ENCODE results near the gene PDIK1L. TPM values are rescaled to one million over a fixed set of nuclear protein-coding genes. Genes with fewer than 3 reads are reported as not detected.
"Not testable (repeated sequence)": the region's sequence is repeated elsewhere in the genome, so short reads cannot be mapped to it uniquely, and the experiment has no call there.

Gene PDIK1L
- total RNA-seq, 2 donors from 2014 or later: 7.1 to 7.3 TPM

GRCh38 chr1:26098602-26099001, 13.0 kb upstream of the PDIK1L start:
- Mint-ChIP-seq H3K27ac (no peak overlapping the region), H3K4me3 (no peak overlapping the region), H3K36me3 (ENCODE audit: low read depth) (no peaks in the 10 kb centered on the region), H3K9me3 (no peaks in the 10 kb centered on the region), H3K4me1 (peaks cover 27% of the 10 kb centered on the region), H3K27me3 (ENCODE audit: insufficient read depth) (peaks cover 2% of the 10 kb centered on the region)
- Histone ChIP-seq H3K9me3 (ENCODE audit: control insufficient read depth, low read length) (no peaks in the 10 kb centered on the region), H3K9ac (ENCODE audit: extremely low read depth, low read length, poor library complexity, severe bottlenecking) (no peak overlapping the region), H3K27me3 (ENCODE audit: control insufficient read depth, insufficient read depth, low read length, poor library complexity, severe bottlenecking) (no peaks in the 10 kb centered on the region), H3K36me3 (ENCODE audit: control insufficient read depth, insufficient read depth, low read length) (no peaks in the 10 kb centered on the region), H3K4me1 (ENCODE audit: control insufficient read depth, insufficient read depth, low read length) (peaks cover 17% of the 10 kb centered on the region), H3K4me3 (ENCODE audit: low read length) (no peak overlapping the region), H3K27ac (ENCODE audit: low read depth, low read length) (no peak overlapping the region)
- TF ChIP-seq CTCF (conservative IDR thresholded peaks at IDR 0.05): no peak
- WGBS, 2 experiments (ENCODE audit: insufficient coverage in 1 of 2, insufficient read length in 1 of 2): 99% methylated on average over 3 of the region's 4 CpGs; no CpG with 5 or more reads in 1 of the 2 experiments
- no peak for DNase-seq

GRCh38 chr1:26099780-26100179, 11.8 kb upstream of the PDIK1L start:
- no peaks in the 10 kb centered on the region for H3K9me3 Mint-ChIP-seq
- TF ChIP-seq CTCF (conservative IDR thresholded peaks at IDR 0.05): no peak
- 100% methylated on average over 3 of the region's 3 CpGs; no CpG with 5 or more reads in 1 of the 2 experiments for WGBS, 2 experiments (ENCODE audit: insufficient coverage in 1 of 2, insufficient read length in 1 of 2)
- Histone ChIP-seq H3K27me3 (ENCODE audit: control insufficient read depth, insufficient read depth, low read length, poor library complexity, severe bottlenecking) (no peaks in the 10 kb centered on the region), H3K4me1 (ENCODE audit: control insufficient read depth, insufficient read depth, low read length) (peaks cover 7% of the 10 kb centered on the region), H3K9ac (ENCODE audit: extremely low read depth, low read length, poor library complexity, severe bottlenecking) (no peak overlapping the region), H3K36me3 (ENCODE audit: control insufficient read depth, insufficient read depth, low read length) (no peaks in the 10 kb centered on the region), H3K9me3 (ENCODE audit: control insufficient read depth, low read length) (no peaks in the 10 kb centered on the region), H3K4me3 (ENCODE audit: low read length) (no peak overlapping the region), H3K27ac (ENCODE audit: low read depth, low read length) (no peak overlapping the region)
- DNase-seq: no peak
- H3K27ac Mint-ChIP-seq: no peak overlapping the region
- peaks cover 17% of the 10 kb centered on the region for H3K4me1 Mint-ChIP-seq
- H3K4me3 Mint-ChIP-seq: no peak overlapping the region
- H3K36me3 Mint-ChIP-seq (ENCODE audit: low read depth): no peaks in the 10 kb centered on the region
- H3K27me3 Mint-ChIP-seq (ENCODE audit: insufficient read depth): peaks cover 2% of the 10 kb centered on the region

DNA sequence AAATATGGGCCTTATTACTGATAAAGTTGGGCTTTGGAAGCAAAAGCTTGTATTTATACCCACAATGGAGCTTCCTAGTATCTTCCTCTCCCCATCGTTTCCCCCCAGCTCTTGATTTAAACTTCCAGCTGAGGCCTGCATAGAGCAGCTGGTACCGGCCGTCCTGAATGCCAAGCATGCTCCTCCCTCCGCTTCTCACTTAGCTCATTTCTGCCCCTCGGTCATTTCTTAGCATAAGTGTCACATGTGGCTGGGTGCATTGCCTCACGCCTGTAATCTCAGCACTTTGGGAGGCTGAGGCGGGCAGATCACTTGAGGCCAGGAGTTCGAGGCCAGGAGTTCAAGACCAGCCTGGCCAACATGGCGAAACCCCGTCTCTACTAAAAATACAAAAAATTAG, 11.4 kb upstream of the PDIK1L start:
- not testable (repeated sequence) for H3K9ac ChIP-seq (ENCODE audit: extremely low read depth, low read length, poor library complexity, severe bottlenecking)

GRCh38 chr1:26102119-26102518, 9.5 kb upstream of the PDIK1L start:
- WGBS, 2 experiments (ENCODE audit: insufficient coverage in 1 of 2, insufficient read length in 1 of 2): 79 to 87% methylated on average over 2 to 3 of the region's 3 CpGs

More for the DNA sequence above, 11.4 kb upstream of the PDIK1L start:
- not testable (repeated sequence) for H3K4me3 Mint-ChIP-seq; H3K4me3 ChIP-seq (ENCODE audit: low read length); H3K27me3 ChIP-seq (ENCODE audit: control insufficient read depth, insufficient read depth, low read length, poor library complexity, severe bottlenecking); H3K9me3 Mint-ChIP-seq; H3K4me1 ChIP-seq (ENCODE audit: control insufficient read depth, insufficient read depth, low read length); H3K27ac Mint-ChIP-seq; H3K36me3 ChIP-seq (ENCODE audit: control insufficient read depth, insufficient read depth, low read length); H3K27ac ChIP-seq (ENCODE audit: low read depth, low read length); H3K9me3 ChIP-seq (ENCODE audit: control insufficient read depth, low read length); H3K27me3 Mint-ChIP-seq (ENCODE audit: insufficient read depth); H3K36me3 Mint-ChIP-seq (ENCODE audit: low read depth); DNase-seq
- 91 to 93% methylated on average over 4 to 10 of the region's 10 CpGs for WGBS, 2 experiments (ENCODE audit: insufficient coverage in 1 of 2, insufficient read length in 1 of 2)
- peaks cover 19% of the 10 kb centered on the region for H3K4me1 Mint-ChIP-seq

More at GRCh38 chr1:26102119-26102518, 9.5 kb upstream of the PDIK1L start:
- Histone ChIP-seq H3K27me3 (ENCODE audit: control insufficient read depth, insufficient read depth, low read length, poor library complexity, severe bottlenecking) (no peaks in the 10 kb centered on the region), H3K9ac (ENCODE audit: extremely low read depth, low read length, poor library complexity, severe bottlenecking) (no peak overlapping the region), H3K36me3 (ENCODE audit: control insufficient read depth, insufficient read depth, low read length) (no peaks in the 10 kb centered on the region), H3K4me3 (ENCODE audit: low read length) (no peak overlapping the region), H3K4me1 (ENCODE audit: control insufficient read depth, insufficient read depth, low read length) (peaks cover 5% of the 10 kb centered on the region), H3K27ac (ENCODE audit: low read depth, low read length) (no peak overlapping the region), H3K9me3 (ENCODE audit: control insufficient read depth, low read length) (no peaks in the 10 kb centered on the region)
- H3K27me3 Mint-ChIP-seq (ENCODE audit: insufficient read depth): peaks cover 2% of the 10 kb centered on the region
- H3K4me1 Mint-ChIP-seq: peaks cover 14% of the 10 kb centered on the region
- H3K36me3 Mint-ChIP-seq (ENCODE audit: low read depth): no peaks in the 10 kb centered on the region
- H3K9me3 Mint-ChIP-seq: no peaks in the 10 kb centered on the region
- DNase-seq: no peak
- no peak for TF ChIP-seq CTCF (conservative IDR thresholded peaks at IDR 0.05)
- no peak overlapping the region for H3K27ac Mint-ChIP-seq
- no peak overlapping the region for H3K4me3 Mint-ChIP-seq

Measured in endodermal cell (in vitro differentiated cells).